GM21737 (cell line): ENCODE results near the gene MBLAC1.
A peak's percentile ranks its signal among the peaks of the same experiment; 100 is the strongest.

Experiments
- ATAC-seq: cut with Tn5 transposase; IDR thresholded peaks from one replicate; pipeline ENCODE4 v1.9.1; 2021; ENCODE audit warnings: mild to moderate bottlenecking, moderate library complexity; ENCODE audit not compliant: unreplicated experiment

MBLAC1 gene

DNA sequence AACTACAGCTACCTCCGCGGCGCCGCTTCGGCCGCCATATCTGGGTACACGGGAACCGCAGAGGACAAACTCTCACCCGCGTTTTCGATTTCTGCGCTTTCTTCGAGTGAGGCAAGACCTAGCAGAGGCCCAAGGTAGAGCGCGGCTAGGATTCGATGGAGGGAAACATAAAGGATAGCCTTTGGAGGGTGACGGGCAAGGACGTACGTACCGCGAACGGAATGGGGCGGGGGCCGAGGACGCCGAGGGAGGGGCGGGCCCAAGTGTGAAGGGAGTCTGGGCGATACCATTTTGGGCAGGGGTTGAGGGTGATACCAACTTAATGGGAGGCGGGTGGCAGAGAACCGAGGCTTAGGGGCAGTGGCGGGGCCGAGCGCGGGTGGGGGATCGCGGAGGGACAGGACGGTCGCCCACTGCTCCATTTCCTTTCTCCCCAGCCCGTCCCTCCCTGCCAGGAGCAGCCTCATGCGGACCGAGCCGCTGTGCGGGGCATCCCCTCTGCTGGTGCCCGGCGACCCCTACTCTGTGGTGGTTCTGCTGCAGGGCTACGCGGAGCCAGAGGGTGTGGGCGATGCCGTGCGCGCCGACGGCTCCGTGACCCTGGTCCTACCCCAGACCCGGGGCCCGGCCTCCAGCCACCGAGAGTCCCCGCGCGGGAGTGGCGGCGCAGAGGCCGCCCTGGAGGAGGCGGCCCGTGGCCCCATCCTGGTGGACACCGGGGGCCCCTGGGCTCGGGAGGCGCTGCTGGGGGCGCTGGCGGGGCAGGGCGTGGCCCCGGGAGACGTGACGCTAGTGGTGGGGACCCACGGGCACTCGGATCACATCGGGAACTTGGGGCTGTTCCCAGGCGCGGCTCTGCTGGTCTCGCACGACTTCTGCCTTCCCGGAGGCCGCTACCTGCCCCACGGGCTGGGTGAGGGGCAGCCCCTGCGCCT lies at the start of gene MBLAC1:
TSS of gene MBLAC1 (plus strand) at position 37 of the 935 bp plus-strand sequence. CDS start at position 466, 429 bp downstream.
- peak; percentile 57 for ATAC-seq

- ATAC-seq: no peak
Measured at GRCh38 chr7:100077205-100077604, 49.6 kb upstream of the MBLAC1 start.

GRCh38 chr7:100079024-100079560 lies 47.7 kb upstream of the MBLAC1 start:
- ATAC-seq: no peak

- ATAC-seq: no peak
Measured at GRCh38 chr7:100080907-100081534, 45.7 kb upstream of the MBLAC1 start.

DNA sequence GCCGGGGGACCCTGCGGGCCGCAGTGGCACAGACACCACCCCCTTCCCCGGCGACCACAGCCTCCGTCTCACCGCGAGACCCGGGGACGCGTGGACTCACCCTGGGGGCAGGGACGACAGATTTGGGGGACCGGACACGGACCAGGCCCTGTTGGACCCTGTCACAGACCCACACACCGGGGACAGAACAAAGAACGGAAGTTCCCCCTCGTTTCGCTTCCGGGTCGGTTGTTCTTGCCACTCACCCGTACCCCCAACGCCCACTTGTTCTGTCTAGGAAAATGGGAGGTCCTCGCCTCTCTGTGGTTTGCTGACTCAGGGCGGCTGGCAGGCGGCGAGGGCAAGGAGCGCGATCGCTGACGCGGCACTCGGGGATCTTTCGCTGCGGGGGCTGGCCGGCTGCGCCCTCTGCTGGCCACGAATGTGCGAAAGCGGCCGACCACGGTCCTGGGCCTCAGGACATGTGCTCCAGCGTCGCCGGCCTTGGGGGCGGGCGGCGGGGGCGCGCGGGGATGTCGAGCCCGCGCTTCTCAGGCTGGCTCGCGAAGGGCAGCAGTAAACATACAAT lies 45.1 kb upstream of the MBLAC1 start, which contains the start of gene ZNF3:
TSS of gene ZNF3 (minus strand) at position 189 of the 568 bp plus-strand sequence. CDS start 4,366 bp downstream, outside the sequence.
- peak; percentile 87 for ATAC-seq

DNA sequence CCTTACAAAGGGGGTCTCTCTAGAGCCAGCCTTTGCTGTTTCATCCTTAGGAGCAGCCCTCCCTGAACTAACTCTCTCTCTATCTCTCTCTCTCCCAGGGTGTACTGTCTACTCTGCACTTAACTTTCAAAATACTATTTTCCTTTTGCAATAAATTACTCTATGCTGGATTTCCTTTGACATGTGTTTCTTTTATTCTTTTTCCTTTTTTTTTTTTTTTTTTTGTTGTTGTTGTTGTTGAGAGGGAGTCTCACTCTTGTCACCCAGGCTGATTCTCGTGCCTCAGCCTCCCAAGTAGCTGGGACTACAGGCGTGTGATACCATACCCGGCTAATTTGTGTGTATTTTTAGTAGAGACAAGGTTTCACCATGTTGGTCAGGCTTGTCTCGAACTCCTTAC lies 43.8 kb upstream of the MBLAC1 start:
- no peak for ATAC-seq

DNA sequence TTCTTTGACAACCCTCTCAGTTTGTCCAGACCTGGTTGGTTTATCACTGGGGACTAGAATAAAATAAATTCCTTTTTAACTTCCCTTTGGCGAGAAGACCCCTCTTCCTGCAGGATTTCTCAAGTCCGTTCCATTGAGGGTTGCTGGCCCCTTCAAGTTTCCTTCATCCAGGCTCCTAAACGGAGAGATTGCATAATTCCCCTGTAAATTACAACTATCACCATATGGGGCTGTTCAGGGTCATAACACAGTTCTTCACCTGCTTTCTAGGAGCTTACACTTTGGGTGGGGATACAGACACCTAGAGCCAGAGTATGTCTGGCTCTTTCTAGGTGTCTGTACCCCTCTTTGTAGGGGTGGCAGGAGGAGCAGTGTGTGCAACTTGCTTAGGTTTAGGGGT lies 41.3 kb upstream of the MBLAC1 start:
- ATAC-seq: no peak

DNA sequence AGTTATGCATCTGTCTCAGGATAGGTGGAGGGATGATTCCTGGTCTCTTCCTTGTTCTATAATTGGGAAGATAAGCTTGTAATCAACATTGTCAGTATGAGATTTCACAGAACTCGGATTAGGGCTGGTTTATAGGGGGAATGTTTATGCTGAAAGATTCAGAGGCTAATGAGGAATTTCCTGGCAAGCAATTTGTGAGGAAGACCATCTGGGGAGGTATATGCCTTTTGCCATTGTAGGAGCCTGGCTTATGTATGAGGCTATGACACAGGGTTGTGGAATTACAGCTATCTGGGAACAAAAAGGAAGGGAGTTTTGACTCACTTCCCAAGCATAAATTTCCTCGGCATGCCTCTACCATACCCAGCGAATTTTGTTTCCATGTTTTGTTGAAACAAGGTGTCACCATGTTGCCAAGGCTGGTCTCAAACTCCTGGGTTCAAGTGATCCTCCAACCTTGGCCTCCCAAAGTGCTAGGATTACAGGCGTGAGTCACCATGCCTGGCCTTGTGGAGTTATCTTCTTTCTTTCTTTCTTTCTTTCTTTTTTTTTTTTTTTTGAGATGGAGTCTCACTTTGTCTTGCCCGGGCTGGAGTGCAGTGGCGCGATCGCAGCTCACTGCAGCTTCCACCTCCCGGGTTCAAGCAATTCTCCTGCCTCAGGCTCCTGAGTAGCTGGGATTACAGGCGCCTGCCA lies 39.6 kb upstream of the MBLAC1 start:
- ATAC-seq: no peak

- ATAC-seq: no peak
Measured at GRCh38 chr7:100088095-100088620, 38.6 kb upstream of the MBLAC1 start.

- ATAC-seq: peak; percentile 47
Measured at GRCh38 chr7:100088621-100089457, 37.9 kb upstream of the MBLAC1 start, which contains the start of gene COPS6. Gene COPS6 (plus strand): TSS chr7:100088969. CDS start chr7:100088991, 22 bp downstream.

GRCh38 chr7:100089458-100090196 lies 37.1 kb upstream of the MBLAC1 start:
- no peak for ATAC-seq

- ATAC-seq: no peak
Measured at GRCh38 chr7:100090527-100091410, 36.0 kb upstream of the MBLAC1 start.

- no peak for ATAC-seq
Measured at GRCh38 chr7:100091411-100092181, 35.2 kb upstream of the MBLAC1 start.

DNA sequence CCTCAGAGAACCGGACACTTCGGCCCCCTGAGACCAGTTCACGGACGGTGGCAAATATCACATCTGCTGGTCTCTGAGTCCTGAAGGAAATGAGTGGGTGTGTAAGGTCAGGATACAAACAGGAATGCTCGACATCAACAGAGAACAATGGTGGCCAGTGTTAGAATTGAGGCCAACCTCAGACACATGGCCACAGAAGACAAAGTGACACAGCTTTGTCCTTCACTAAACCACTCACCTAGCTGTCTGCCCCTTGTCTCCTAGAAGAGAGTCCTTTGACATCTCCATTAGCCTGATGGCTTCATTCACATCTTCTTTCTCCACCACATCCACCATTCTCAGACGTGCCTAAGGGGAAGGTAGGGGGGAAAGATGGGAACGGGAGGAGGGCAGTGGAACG lies 33.7 kb upstream of the MBLAC1 start:
- ATAC-seq: no peak

DNA sequence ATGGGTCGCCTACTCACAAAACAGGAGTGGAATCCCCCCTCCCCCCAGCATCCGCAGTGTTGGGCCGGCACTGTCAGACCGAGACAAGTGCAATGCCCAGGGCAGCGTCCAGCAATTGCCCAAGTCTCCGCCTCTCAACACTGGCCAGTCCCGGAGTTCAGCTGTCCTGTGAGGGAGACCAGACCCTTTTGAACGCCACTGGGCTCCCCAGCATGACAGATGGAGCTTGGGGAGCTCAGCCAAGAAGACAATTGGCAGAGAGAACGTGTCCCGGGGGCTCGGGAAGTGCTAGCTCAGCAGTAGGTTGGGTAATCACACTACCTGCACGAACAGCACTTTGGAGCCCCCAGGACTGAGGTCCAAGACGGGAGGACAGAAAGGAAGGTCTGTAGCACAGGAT lies 33.3 kb upstream of the MBLAC1 start:
- ATAC-seq: no peak

- ATAC-seq: no peak
Measured at GRCh38 chr7:100093925-100094486, 32.8 kb upstream of the MBLAC1 start.

DNA sequence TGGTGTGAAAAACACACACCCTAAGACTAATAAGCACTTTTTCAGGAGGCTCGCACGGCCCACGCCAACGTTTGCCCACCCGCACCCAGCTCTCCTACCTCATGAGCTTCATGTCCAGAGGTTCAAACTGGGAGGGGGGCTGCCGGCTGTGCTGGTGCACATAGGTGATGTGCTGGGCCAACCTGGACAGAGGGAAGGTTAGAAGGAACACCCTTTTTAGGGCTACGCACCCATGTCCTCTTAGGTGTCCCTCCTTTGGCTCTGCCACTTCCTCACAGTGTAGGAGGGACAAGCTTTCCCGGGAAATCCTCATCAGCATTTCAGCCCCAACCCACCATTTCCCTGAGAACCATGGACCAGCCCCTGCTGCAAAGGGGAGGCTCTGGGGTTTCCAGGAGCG lies 31.5 kb upstream of the MBLAC1 start:
- no peak for ATAC-seq
